Measurements from ENCODE around the gene TSPAN1.

TSPAN1 gene

GRCh38 chr1:46133781-46134350, 41.0 kb upstream of the TSPAN1 start:
- TF ChIP-seq SIN3A (IDR thresholded peaks at IDR 0.05; ENCODE audit: borderline replicate concordance, insufficient read depth, low read length) (no peak), POLR2AphosphoS5 (IDR thresholded peaks at IDR 0.05; ENCODE audit: low read depth, low read length) (no peak; the same call in 1 of the 2 replicates), REST (IDR thresholded peaks at IDR 0.05; ENCODE audit: insufficient read depth in 1 of 2, low read depth in 2 of 2, low read length in 2 of 2) (no peak), TAF1 (IDR thresholded peaks at IDR 0.05; ENCODE audit: borderline replicate concordance, insufficient read depth, low read length) (no peak), FOXP2 (optimal IDR thresholded peaks at IDR 0.05; ENCODE audit: borderline replicate concordance, extremely low read depth, extremely low read length, insufficient read depth) (no peak)

- no peak for TF ChIP-seq SIN3A (IDR thresholded peaks at IDR 0.05; ENCODE audit: borderline replicate concordance, insufficient read depth, low read length)
- no peak for TF ChIP-seq REST (IDR thresholded peaks at IDR 0.05; ENCODE audit: insufficient read depth in 1 of 2, low read depth in 2 of 2, low read length in 2 of 2)
- no peak for TF ChIP-seq FOXP2 (optimal IDR thresholded peaks at IDR 0.05; ENCODE audit: borderline replicate concordance, extremely low read depth, extremely low read length, insufficient read depth)
- TF ChIP-seq POLR2AphosphoS5 (IDR thresholded peaks at IDR 0.05; ENCODE audit: low read depth, low read length): no peak
- TF ChIP-seq TAF1 (IDR thresholded peaks at IDR 0.05; ENCODE audit: borderline replicate concordance, insufficient read depth, low read length): no peak
Observed at GRCh38 chr1:46134660-46135331, 40.1 kb upstream of the TSPAN1 start.

- TF ChIP-seq POLR2AphosphoS5 (IDR thresholded peaks at IDR 0.05; ENCODE audit: low read depth, low read length) (no peak), SIN3A (IDR thresholded peaks at IDR 0.05; ENCODE audit: borderline replicate concordance, insufficient read depth, low read length) (no peak), REST (IDR thresholded peaks at IDR 0.05; ENCODE audit: insufficient read depth in 1 of 2, low read depth in 2 of 2, low read length in 2 of 2) (no peak), FOXP2 (optimal IDR thresholded peaks at IDR 0.05; ENCODE audit: borderline replicate concordance, extremely low read depth, extremely low read length, insufficient read depth) (no peak), TAF1 (IDR thresholded peaks at IDR 0.05; ENCODE audit: borderline replicate concordance, insufficient read depth, low read length) (no peak)
Observed at GRCh38 chr1:46136711-46137110, 38.2 kb upstream of the TSPAN1 start.

GRCh38 chr1:46137916-46138315, 37.0 kb upstream of the TSPAN1 start:
- TF ChIP-seq FOXP2 (optimal IDR thresholded peaks at IDR 0.05; ENCODE audit: borderline replicate concordance, extremely low read depth, extremely low read length, insufficient read depth) (no peak), SIN3A (IDR thresholded peaks at IDR 0.05; ENCODE audit: borderline replicate concordance, insufficient read depth, low read length) (no peak), TAF1 (IDR thresholded peaks at IDR 0.05; ENCODE audit: borderline replicate concordance, insufficient read depth, low read length) (no peak), POLR2AphosphoS5 (IDR thresholded peaks at IDR 0.05; ENCODE audit: low read depth, low read length) (no peak), REST (IDR thresholded peaks at IDR 0.05; ENCODE audit: insufficient read depth in 1 of 2, low read depth in 2 of 2, low read length in 2 of 2) (no peak)
